Neural cell (in vitro differentiated cells): Measurements from ENCODE around the gene BAHD1. TPM values are rescaled to one million over a fixed set of nuclear protein-coding genes. Genes with fewer than 3 reads are reported as not detected.

Experiments used
- H2AFZ ChIP-seq: fragments of 200-600, 300-800 bp; sonication (generic), shearing (Covaris generic); 2 replicates; pipeline ENCODE4 v1.6.0; 2014; ENCODE audit warnings: low read depth, mild to moderate bottlenecking, antibody characterized with exemption, low read length, moderate library complexity
- H3F3A ChIP-seq: fragments of 200-600 bp; shearing (Covaris generic); 2 replicates; pipeline ENCODE4 v1.6.1; 2016; ENCODE audit warnings: mild to moderate bottlenecking, moderate library complexity, mixed read lengths, antibody characterized with exemption, low read length; ENCODE audit not compliant: insufficient read depth, poor library complexity, severe bottlenecking
- H3K27ac ChIP-seq: fragments of 200-600, 300-800 bp; sonication (generic), shearing (Covaris generic); 2 replicates; pipeline ENCODE4 v1.5.1; 2014; ENCODE audit warnings: mild to moderate bottlenecking, low read length, moderate library complexity
- H3K27me3 ChIP-seq: fragments of 300-800, 200-600 bp; sonication (generic), shearing (Covaris generic); 2 replicates; pipeline ENCODE4 v1.6.0; 2014; ENCODE audit warnings: mild to moderate bottlenecking, low read depth, low read length, moderate library complexity; ENCODE audit not compliant: insufficient read depth
- H3K36me3 ChIP-seq: fragments of 300-800, 200-600 bp; sonication (generic), shearing (Covaris generic); 2 replicates; pipeline ENCODE4 v1.5.1; 2014; ENCODE audit warnings: mild to moderate bottlenecking, antibody characterized with exemption, low read length, moderate library complexity; ENCODE audit not compliant: insufficient read depth
- H3K4me2 ChIP-seq: fragments of 300-800, 200-600 bp; sonication (generic), shearing (Covaris generic); 2 replicates; pipeline ENCODE4 v1.6.0; 2014; ENCODE audit warnings: mild to moderate bottlenecking, low read length
- H3K4me3 ChIP-seq: fragments of 300-800, 200-600 bp; sonication (generic), shearing (Covaris generic); 2 replicates; pipeline ENCODE4 v1.5.1; 2014; ENCODE audit warnings: mild to moderate bottlenecking, low read length, moderate library complexity
- H3K79me2 ChIP-seq: fragments of 200-600 bp; shearing (Covaris generic); replicated peaks from 2 replicates; pipeline ENCODE4 v1.6.0; 2014; ENCODE audit warnings: mild to moderate bottlenecking, low read length, moderate library complexity; ENCODE audit not compliant: insufficient read depth
- H3K9ac ChIP-seq: fragments of 300-800, 200-600 bp; sonication (generic), shearing (Covaris generic); 2 replicates; pipeline ENCODE4 v1.6.1; 2016; ENCODE audit warnings: mild to moderate bottlenecking, low read length, mixed read lengths
- H3K9me2 ChIP-seq: fragments of 200-600 bp; shearing (Covaris generic); 2 replicates; pipeline ENCODE4 v1.6.1; 2016; ENCODE audit warnings: mild to moderate bottlenecking, low read length, mixed read lengths; ENCODE audit not compliant: insufficient read depth
- H3K9me3 ChIP-seq: fragments of 200-600, 300-800 bp; sonication (generic), shearing (Covaris generic); 2 replicates; pipeline ENCODE4 v1.6.1; 2016; ENCODE audit warnings: mild to moderate bottlenecking, mixed run types, low read length, moderate library complexity, mixed read lengths
- H4K20me1 ChIP-seq: fragments of 200-600 bp; shearing (Covaris generic); 2 replicates; pipeline ENCODE4 v1.6.1; 2016; ENCODE audit warnings: mild to moderate bottlenecking, mixed run types; ENCODE audit not compliant: insufficient read depth
- EP300 ChIP-seq: fragments of 450-650 bp; conservative IDR thresholded peaks from 2 replicates; pipeline ENCODE4 v1.6.1; 2014; ENCODE audit warnings: antibody characterized with exemption, mild to moderate bottlenecking, moderate library complexity; ENCODE audit not compliant: poor library complexity, severe bottlenecking
- EZH2 ChIP-seq: fragments of 200-600, 300-800 bp; shearing (Covaris generic), sonication (generic); IDR thresholded peaks from 2 replicates; pipeline ENCODE4 v1.6.1; 2014; ENCODE audit warnings: antibody characterized with exemption, low read length, borderline replicate concordance, mild to moderate bottlenecking; ENCODE audit not compliant: insufficient read depth, poor library complexity, severe bottlenecking
- MXI1 ChIP-seq: fragments of 450-650 bp; conservative IDR thresholded peaks from 2 replicates; pipeline ENCODE4 v1.6.1; 2014; ENCODE audit warnings: antibody characterized with exemption, mild to moderate bottlenecking; ENCODE audit not compliant: poor library complexity, severe bottlenecking
- POLR2AphosphoS5 ChIP-seq: IDR thresholded peaks from 2 replicates; pipeline ENCODE4 v1.6.1; 2012
- RAD21 ChIP-seq: fragments of 450-650 bp; conservative IDR thresholded peaks from 2 replicates; pipeline ENCODE4 v1.6.1; 2014; ENCODE audit warnings: antibody characterized with exemption, mild to moderate bottlenecking, moderate library complexity
- SMC3 ChIP-seq: fragments of 450-650 bp; conservative IDR thresholded peaks from 2 replicates; pipeline ENCODE4 v1.6.1; 2014; ENCODE audit warnings: antibody characterized with exemption, mild to moderate bottlenecking, moderate library complexity; ENCODE audit not compliant: poor library complexity
- polyA plus RNA-seq: library from polyadenylated mRNA; depleted of rRNA; stranded (reverse); fragments of >200 nt; gene quantifications from 2 replicates; pipeline ENCODE4 v1.2.3, GENCODE V29; 2014
- TF ChIP-seq, protein P1 (sequence below): fragments of 450-650 bp; IDR thresholded peaks from 2 replicates; pipeline ENCODE4 v1.5.1; 2014; ENCODE audit warnings: antibody characterized with exemption, mild to moderate bottlenecking, moderate library complexity; ENCODE audit not compliant: poor library complexity, severe bottlenecking

BAHD1 gene
- polyA plus RNA-seq, 1 donor from 2014 or later: 22.8 TPM

- Histone ChIP-seq H3K9ac (no peak overlapping the region), H3K9me2 (no peaks in the 10 kb centered on the region), H3K4me3 (no peak overlapping the region), H3K27ac (no peak overlapping the region), H3K27me3 (no peaks in the 10 kb centered on the region), H3K79me2 (no peaks in the 10 kb centered on the region), H2AFZ (no peak overlapping the region), H3K4me2 (no peak overlapping the region), H3K36me3 (no peaks in the 10 kb centered on the region), H4K20me1 (no peaks in the 10 kb centered on the region), H3K9me3 (no peaks in the 10 kb centered on the region), H3F3A (no peaks in the 10 kb centered on the region)
- TF ChIP-seq MXI1 (no peak), EZH2 (no peak), RAD21 (no peak), SMC3 (no peak)
- TF ChIP-seq, protein P1, sequence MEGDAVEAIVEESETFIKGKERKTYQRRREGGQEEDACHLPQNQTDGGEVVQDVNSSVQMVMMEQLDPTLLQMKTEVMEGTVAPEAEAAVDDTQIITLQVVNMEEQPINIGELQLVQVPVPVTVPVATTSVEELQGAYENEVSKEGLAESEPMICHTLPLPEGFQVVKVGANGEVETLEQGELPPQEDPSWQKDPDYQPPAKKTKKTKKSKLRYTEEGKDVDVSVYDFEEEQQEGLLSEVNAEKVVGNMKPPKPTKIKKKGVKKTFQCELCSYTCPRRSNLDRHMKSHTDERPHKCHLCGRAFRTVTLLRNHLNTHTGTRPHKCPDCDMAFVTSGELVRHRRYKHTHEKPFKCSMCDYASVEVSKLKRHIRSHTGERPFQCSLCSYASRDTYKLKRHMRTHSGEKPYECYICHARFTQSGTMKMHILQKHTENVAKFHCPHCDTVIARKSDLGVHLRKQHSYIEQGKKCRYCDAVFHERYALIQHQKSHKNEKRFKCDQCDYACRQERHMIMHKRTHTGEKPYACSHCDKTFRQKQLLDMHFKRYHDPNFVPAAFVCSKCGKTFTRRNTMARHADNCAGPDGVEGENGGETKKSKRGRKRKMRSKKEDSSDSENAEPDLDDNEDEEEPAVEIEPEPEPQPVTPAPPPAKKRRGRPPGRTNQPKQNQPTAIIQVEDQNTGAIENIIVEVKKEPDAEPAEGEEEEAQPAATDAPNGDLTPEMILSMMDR: no peak
Measured at GRCh38 chr15:40489274-40490175, 48.8 kb downstream of the BAHD1 start.

GRCh38 chr15:40493089-40493840 lies 52.5 kb downstream of the BAHD1 start:
- Histone ChIP-seq H3K27me3 (no peaks in the 10 kb centered on the region), H3K9me2 (no peaks in the 10 kb centered on the region), H4K20me1 (no peaks in the 10 kb centered on the region), H3K4me2 (no peak overlapping the region), H3F3A (no peaks in the 10 kb centered on the region), H3K79me2 (no peaks in the 10 kb centered on the region), H3K27ac (no peak overlapping the region), H3K9me3 (no peaks in the 10 kb centered on the region), H2AFZ (no peak overlapping the region), H3K9ac (no peak overlapping the region), H3K4me3 (no peak overlapping the region), H3K36me3 (no peaks in the 10 kb centered on the region)
- TF ChIP-seq POLR2AphosphoS5: no peak
- TF ChIP-seq EP300: no peak
- no peak for TF ChIP-seq MXI1
- TF ChIP-seq RAD21: no peak

DNA sequence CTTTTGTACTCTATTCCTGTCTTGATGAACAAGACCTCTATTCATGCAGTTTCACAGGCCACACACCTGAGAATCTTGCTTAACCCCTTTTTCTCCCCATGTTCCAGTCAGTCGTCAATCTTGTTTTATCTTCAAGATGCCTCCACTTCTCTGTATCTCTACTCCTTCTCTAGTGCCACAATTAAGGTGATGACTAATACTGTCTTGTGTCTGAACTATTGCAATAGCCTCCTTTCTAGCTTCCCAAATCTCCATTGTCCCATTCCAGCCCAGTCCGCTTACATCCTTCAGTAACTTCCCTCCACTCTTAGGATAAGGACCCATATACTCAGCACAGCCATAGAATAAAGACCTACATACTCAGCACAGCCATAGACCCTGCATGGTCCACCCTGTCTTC lies 54.8 kb downstream of the BAHD1 start:
- Histone ChIP-seq H3K79me2 (no peaks in the 10 kb centered on the region), H3K36me3 (no peaks in the 10 kb centered on the region), H3K4me2 (no peak overlapping the region), H3K9ac (no peak overlapping the region), H3K27me3 (no peaks in the 10 kb centered on the region), H3K4me3 (no peak overlapping the region), H3K9me3 (no peaks in the 10 kb centered on the region), H3K27ac (no peak overlapping the region), H4K20me1 (no peaks in the 10 kb centered on the region), H3F3A (no peaks in the 10 kb centered on the region), H3K9me2 (no peaks in the 10 kb centered on the region), H2AFZ (no peak overlapping the region)
- no peak for TF ChIP-seq RAD21
